SH-SY5Y (cell line): ENCODE results near the gene IFI35.

Source experiments
- GATA2 ChIP-seq: IDR thresholded peaks from 2 replicates; pipeline ENCODE4 v1.6.1; 2011; ENCODE audit warnings: mild to moderate bottlenecking, low read depth, low read length
- GATA3 ChIP-seq: IDR thresholded peaks from 2 replicates; pipeline ENCODE4 v1.6.1; 2011; ENCODE audit warnings: low read depth, mild to moderate bottlenecking, low read length, moderate library complexity

Gene IFI35

DNA sequence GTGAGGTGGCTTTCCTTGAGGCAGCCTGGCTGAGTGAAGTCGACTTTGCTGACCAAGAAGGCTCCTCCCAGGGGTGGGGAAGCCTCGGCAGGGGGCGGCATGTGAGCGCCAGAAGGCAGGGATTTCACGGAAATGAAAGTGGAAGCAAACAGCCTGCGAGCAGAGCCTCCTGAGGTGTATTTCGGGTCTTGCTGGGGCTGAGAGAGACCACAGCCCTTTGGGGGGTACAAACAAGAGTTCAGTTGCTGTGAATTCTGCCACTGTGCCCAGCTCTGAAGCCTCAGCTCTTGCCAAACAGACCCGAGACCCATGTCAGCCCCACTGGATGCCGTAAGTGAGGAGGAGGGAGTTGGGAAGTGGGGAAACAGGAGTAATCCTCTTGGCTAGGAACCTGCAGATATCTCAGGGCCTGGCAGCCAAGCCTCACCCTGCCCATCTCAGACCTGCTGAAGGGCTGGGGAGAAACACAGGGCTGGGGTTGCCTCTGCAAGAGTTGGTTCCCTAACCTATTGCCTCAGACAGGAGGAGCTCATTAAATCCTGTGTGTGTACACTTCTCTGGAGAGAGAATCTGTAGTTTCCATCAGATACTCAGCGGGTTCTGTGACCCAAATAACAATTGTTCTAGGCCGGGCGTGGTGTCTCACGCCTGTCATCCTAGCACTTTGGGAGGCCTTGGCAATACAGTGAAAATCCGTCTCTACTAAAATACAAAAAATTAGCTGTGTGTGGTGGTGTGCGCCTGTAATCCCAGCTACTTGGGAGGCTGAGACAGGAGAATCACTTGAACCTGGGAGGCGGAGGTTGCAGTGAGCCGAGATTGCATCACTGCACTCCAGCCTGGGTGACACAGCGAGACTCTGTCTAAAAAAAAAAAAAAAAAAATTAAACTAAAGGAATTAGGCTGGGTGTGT is at the start of gene IFI35:
TSS of gene IFI35 (plus strand) at position 146 of the 913 bp plus-strand sequence. CDS start at position 310, 164 bp downstream.
- TF ChIP-seq GATA3 = no peak
- TF ChIP-seq GATA2 = no peak

DNA sequence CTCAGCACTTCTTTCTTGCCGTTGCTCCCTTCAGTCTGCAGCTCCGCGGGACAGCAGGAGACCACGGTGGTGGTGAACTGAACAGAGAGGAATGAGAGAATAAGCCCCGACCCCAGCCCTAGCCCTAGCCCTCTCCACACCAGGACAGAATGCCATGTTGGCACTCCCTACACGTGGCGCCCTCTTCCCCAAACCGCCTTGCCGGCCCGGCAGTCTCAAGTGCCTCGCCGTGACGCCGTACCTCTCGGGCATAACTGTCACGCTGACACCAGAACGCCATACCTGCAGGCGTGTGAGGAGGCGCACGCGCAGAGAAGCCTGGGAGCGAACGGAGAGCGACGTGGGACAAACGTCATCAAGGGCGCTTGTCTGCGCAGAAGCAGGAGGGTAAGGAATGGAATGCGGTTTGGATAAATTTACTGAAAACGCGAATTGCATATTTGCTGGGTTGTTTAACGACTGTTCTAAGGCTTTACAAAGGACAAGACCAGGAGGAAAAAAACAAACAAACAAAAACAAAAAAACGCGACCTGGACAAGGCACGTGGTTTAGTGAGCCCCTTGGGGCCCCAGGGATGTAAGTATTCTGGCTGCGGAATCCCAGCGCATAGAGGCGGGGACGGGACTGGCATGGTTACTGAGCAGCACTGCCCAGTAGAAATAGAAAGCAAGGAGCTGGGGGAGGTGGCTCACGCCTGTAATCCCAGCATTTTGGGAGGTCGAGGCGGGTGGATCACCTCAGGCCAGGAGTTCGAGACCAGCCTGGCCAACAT is 42.2 kb upstream of the IFI35 start, which contains the start of gene AARSD1:
TSS of gene AARSD1 (minus strand) at position 294 of the 772 bp plus-strand sequence. CDS start at position 280, 14 bp downstream.
- TF ChIP-seq GATA2 (no peak), GATA3 (no peak)

DNA sequence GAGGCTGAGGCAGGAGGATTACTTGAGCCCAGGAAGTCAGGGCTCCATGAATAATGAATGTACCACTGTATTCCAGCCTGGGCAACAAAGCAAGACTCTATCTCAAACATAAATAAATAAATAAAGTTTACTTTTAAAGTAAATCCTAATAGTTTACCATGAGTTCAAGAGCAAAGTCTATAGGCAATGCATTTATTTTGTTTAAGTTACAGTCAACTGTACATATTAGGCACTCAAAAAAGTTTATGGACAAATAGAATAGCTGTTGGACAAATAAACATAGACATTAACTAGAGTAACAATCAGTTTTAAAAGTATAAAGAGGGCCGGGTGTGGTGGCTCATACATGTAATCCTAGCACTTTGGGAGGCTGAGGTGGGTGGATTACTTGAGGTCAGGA is 38.7 kb upstream of the IFI35 start:
- TF ChIP-seq GATA2 (no peak), GATA3 (no peak)

DNA sequence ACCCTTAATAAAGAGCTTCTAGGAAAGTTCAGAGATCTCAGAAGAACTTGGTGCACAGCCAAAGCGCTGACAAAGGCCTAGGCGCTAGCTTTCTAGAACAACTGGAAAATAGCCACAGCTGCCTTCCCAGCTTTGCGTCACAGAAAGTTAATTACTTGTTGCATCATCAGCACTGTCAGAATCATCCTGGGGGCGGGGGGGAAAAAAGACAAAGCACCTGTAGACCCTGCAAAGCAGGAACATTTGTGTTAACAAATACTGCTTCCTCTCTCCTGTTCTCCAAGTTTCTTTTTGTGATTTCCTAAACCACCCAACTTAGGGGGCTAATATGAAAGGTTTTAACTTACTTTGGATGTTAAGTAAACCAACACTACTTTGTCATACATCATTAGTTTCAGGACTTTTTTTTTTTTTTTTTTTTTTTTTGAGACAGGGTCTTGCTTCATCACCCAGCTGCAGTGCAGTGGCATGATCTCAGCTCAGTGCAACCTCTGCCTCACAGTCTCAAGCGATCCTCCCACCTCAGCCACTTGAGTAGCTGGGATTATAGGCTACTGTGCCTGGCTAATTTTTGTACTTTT is 37.5 kb upstream of the IFI35 start:
- no peak for TF ChIP-seq GATA2

DNA sequence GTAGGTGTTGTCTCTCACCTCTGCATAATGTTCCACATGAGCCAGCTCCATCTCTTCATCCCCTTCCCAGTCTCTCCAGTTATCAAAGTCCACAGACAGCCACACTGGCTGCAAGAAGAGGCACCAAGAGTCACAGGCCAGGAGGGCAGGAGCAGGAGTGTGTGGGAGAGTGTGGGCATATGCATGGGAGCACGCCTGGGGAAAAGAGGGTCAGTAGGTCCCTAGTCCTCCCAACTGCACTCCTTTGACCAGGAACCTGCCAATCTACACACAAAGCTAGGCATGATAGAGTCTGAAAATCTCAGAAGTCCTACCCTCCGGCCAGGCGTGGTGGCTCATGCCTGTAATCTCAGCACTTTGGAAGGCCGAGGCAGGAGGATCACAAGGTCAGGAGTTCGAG is 35.0 kb upstream of the IFI35 start:
- TF ChIP-seq GATA2 (no peak), GATA3 (no peak)

DNA sequence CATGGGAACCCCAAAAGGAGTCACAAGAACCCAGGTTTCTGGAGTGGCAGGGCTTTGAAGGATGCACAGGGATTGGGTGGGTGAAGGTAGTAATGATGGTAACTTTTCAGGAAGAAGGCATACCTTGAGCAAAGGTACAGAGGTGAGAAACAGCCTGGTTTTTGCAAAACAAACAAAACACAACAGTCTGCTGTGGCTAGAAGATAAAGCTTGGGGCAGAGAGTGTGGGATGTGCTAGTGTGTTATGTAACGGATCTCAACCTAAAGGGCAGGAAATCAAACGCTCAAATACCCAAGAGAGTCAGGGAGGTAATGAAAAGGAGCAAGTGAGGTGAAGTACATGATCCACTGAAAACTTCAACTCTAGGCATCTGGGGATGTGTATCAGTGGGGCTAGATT is 31.3 kb upstream of the IFI35 start:
- TF ChIP-seq GATA3 (no peak), GATA2 (no peak)

DNA sequence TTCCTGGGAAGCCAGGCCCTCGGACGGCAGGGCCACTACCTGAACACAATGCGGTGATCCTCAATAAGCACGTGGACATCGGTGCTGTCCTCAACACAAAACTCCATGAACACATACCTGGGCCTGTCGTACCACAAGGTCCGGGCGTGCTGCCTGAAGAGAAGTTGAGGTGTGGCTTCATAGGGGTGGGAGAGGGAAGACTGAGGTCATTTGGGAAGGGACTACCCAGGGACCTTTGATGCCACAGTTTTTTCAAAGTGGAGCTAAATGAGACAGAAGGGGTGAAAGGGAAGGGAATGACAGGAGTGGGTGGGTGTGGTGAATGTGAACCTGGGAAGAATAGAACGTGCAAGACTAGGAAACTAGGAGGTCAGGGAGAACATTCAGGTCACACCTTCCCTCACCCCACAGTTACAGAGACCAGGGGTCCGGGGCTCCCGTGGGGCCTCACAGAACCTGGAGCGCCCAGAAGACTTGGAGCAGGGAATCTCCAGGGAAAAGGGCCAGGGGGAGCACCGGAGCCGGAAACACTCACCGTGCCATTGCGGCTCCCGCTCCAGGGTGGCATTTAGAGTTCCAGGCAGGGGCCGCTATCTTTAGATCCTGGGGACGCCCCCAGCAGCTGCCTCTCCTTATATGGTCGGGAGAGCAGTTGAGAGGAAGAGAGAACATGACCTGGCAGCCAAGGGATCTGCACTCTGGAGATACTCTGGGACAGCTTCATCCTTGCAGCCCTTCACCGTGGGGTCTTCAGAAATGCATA is 26.9 kb upstream of the IFI35 start, which contains the start of gene PTGES3L:
TSS of gene PTGES3L (minus strand) at position 570 of the 763 bp plus-strand sequence. CDS start at position 543, 27 bp downstream.
- TF ChIP-seq GATA2 (peak; percentile 71), GATA3 (no peak)

DNA sequence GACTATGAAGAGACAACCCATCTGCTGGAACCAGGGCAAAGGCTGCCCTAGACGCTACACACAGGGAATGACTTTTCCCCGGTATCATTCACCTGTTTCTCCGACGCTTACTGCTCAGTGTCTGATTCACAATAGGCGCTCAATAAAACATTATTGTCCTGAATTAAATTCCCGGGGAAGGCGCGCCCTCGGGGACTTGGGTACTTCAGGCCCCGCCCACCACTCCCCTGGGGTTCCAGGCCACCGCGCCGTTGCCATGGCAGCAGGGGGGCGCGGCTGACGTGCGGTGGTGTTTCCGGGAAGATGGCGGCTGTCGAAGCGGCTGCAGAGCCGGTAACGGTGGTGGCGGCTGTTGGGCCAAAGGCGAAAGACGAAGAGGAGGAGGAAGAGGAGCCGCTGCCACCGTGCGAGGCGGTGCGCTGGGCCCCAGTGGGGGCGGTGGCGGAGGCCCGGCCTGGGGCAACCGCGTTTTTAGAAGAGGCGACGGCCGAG is 26.3 kb upstream of the IFI35 start, which contains the start of gene RUNDC1:
TSS of gene RUNDC1 (plus strand) at position 292 of the 492 bp plus-strand sequence. CDS start at position 304, 12 bp downstream.
- TF ChIP-seq GATA3 (no peak), GATA2 (no peak)

DNA sequence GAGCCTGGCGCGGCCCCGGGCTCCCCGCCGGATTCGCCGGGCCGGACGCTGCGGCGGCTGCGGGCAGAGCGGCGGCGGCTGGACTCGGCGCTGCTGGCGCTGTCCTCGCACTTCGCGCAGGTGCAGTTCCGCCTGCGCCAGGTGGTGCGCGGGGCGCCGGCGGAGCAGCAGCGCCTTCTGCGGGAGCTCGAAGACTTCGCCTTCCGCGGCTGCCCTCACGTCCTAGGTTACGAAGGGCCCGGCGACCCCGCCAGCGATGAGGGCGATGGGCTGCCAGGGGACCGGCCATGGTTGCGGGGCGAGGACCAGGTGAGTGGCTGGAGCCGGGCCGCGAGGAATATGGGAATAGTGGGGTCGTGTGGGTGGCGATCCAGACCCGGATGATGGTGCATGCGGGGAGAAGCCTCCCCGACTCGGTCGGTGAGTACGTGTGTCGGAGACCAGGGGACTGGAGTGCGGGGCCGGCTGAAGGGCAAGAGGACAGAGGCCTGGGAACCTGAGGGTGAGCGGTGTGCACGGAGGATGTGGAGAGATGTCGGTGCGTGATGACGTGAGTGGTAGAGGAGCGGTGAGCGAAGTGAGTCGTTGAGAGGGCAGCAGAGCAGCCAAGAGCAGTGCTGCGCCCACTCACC is 25.7 kb upstream of the IFI35 start:
- no peak for TF ChIP-seq GATA2
- TF ChIP-seq GATA3 = no peak

DNA sequence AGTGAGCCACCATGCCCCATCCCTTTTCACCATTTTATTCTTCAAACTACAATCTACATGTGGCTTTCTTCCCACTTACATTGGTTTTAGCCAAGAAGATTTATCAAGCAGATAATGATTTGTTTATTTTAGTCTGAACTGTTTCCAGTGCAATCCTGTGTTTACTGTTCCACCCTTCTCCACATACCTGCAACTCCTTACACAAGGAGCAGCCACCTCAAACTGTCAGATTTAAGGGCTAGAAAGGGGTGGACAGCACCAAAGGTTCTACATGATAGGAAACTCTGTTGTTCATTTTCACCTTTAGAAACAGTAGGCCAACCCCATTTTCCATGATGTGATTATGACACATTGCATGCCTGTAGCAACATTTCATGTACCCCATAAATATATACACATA is 24.3 kb upstream of the IFI35 start:
- no peak for TF ChIP-seq GATA2
- no peak for TF ChIP-seq GATA3

DNA sequence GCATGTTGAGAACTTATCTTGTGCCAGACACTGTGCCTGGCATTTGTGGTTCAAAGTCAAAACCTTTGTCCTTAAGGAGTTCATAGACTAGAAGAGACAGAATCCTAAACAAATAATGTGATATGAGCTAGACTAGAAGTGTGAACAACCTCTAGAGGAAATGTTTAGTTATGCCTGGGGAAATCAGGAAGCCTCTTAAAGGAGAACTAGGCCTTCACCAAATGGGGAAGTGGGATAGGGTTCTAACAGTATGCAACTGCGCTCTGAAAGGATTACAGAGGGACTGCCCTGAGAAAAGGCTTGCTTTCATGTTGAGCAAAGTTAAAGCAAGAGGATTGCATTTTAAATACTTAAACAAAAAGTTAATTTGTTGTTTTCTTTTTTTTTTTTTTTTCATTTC is 21.4 kb upstream of the IFI35 start:
- no peak for TF ChIP-seq GATA3
- TF ChIP-seq GATA2 = no peak

DNA sequence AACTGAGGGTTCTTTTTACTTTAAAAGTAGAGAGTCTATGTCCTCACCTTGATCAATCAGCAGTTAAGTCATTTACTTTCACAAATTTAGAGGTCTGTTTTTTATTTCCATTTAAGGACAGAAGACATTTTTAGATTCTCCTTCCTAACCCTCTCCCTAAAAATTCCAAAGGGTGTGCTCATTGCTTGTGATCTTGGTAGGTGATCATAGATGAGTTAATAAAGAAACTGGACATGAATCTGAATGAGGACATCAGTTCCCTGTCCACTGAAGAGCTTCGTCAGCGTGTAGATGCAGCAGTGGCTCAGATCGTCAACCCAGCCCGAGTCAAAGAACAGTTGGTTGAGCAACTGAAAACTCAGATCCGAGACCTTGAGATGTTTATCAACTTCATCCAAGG is 17.4 kb upstream of the IFI35 start:
- TF ChIP-seq GATA2 = no peak
- no peak for TF ChIP-seq GATA3
